Sigmoid colon (tissue), 4 donors: ENCODE results near the gene MAPKAPK3.

Experiments
- CTCF ChIP-seq, 4 experiments: fragments of 450-650 bp in 3 of 4; fragments of 200-600 bp in 1 of 4; IDR thresholded peaks; one replicate each; pipeline ENCODE4 v1.5.1; 2016 to 2019; ENCODE audit warnings: antibody characterized with exemption in 4 of 4, mild to moderate bottlenecking in 3 of 4, moderate library complexity in 2 of 4
- POLR2AphosphoS5 ChIP-seq, 4 donors: sonication (generic); formaldehyde crosslinking; IDR thresholded peaks; one replicate each; pipeline ENCODE4 v1.6.1; 2017; ENCODE audit warnings: antibody characterized with exemption in 4 of 4

GRCh38 chr3:50612234-50612882 lies 4.6 kb upstream of the MAPKAPK3 start:
- no peak for TF ChIP-seq CTCF (IDR thresholded peaks at IDR 0.05)
- TF ChIP-seq POLR2AphosphoS5 (IDR thresholded peaks at IDR 0.05): no peak
